Measurements from ENCODE around the gene TAAR6.
"Not testable (repeated sequence)": the region's sequence is repeated elsewhere in the genome, so short reads cannot be mapped to it uniquely, and the experiment has no call there.

The TAAR6 gene

DNA sequence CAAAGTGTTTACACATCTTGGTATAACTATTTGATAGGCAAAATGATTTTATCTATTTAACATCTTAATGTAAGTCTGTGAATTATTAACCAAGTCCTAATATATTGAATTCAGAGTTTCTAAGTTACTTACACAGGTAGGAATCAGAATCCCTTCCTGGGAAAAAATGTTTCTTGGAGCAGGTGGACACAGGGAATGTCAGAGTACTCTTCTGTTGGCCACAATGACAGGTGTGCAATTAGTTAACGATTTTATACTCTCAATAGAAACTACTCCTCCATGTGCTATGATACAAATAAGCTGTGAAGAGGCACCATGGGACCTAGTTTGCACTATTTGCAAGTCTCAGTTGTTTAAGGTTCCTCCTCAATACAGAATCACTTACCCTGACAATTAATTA lies 20.2 kb downstream of the TAAR6 start:
- DNase-seq: no peak

GRCh38 chr6:132592855-132593254 lies 22.7 kb downstream of the TAAR6 start:
- DNase-seq: no peak

DNA sequence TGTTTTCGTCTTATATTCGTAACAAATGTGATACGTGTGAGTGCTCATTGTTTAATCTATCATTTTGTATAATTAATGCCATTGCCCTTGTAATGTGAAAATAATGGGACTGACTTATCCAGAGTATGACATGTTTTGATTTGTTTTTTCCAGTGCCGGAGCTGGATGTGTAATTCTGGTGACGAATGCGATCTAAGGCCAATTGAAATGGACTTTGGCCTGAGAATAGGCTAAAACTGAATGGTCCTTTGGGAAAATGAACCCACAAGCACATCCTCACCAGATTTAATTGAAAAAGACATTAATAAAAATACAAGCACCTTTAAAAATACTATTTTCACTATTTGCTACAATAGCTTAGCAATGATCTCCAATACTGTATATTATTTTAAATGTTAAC lies 26.1 kb downstream of the TAAR6 start:
- DNase-seq: no peak

GRCh38 chr6:132598473-132598872 lies 28.4 kb downstream of the TAAR6 start:
- DNase-seq: no peak

DNA sequence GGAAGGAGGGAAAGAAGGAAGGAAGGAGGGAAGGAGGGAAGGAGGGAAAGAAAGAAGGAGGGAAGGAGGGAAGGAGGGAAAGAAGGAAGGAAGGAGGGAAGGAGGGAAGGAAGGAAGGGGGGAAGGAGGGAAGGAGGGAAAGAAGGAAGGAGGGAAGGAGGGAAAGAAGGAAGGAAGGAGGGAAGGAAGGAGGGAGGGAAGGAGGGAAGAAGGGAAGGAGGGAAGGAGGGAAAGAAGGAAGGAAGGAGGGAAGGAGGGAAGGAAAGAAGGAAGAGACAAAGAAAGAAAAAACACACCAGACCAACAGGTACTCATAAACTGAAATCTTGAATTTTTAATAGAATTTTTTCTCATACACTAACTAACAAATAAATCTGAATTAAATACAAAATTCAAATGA lies 30.8 kb downstream of the TAAR6 start:
- DNase-seq: not testable (repeated sequence)

DNA sequence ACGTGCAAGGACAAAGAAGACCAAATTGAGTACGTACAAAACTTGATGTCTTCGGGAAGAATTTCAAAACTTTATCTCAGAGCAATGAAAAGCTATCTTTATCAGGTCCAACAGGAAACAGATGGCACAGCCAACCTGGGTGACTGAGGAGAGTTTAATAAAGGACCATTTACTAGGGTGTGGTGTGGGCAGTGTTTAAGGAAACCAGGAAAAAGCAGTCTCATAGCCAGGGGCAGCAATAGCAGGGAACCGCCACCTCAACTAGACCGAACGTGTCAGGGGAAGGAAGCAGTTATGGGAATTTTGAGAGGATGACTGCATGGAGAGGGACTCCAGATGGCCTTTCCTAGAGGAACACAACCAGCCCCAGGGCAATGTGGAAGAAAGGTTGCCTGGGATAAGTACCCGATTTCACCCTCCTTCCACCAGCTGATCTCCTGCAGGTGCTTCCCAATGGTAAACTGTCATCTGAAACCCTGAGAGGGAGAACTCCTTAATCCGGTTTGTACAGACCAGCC lies 34.6 kb downstream of the TAAR6 start:
- no peak for DNase-seq

GRCh38 chr6:132607544-132608233 lies 37.6 kb downstream of the TAAR6 start:
- DNase-seq: no peak

- DNase-seq: no peak
Observed at GRCh38 chr6:132611616-132612015, 41.5 kb downstream of the TAAR6 start.

DNA sequence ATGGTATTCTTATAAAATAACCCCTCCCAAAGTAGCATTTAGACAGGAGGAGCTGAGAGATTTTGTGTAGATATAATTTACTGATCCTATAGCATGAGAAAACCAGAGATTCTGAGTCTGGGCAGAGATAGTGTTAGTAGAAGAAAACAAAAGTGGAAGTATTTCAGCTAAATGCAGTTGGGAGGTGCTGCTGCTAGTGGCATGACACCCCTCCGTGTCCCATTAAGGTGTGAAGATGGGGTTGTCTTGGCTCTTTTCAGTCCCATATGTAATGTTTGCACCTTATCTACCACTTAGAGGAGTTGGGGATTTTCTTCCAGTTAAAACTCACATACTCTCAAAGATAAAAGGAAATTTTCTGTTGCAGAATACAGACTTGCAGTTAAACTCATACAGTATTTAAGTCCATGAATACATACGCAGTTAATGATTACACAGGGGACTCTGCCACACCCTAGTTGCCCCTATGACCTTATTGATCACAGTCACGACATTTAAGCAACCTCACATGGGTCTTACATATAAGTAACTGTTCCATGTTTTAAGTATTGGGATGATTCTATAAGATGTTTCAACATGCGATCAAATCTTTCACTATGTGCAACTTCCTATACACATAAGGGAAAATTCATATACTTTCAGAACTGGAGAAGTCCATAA lies 42.5 kb downstream of the TAAR6 start:
- DNase-seq: no peak

DNA sequence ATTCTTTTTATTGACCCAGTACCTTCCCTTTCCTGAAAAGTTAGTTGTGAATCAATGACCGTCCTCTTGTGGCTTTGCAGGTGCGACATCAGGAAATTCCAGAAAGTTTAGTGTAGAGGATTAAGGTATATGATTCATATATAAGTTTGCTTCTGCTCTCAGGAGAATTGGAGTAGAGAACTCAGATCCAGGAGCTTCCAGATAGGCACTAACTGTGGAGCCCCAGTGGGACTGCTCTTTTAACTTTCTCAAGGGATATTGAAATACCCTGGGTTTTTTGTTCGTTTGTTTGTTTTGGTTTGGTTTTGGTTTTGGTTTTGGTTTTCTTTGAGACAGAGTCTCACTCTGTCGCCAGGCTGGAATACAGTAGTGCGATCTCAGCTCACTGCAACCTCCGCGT lies 44.4 kb downstream of the TAAR6 start:
- no peak for DNase-seq

GRCh38 chr6:132616677-132617076 lies 46.6 kb downstream of the TAAR6 start:
- no peak for DNase-seq

Measured in C1 segment of cervical spinal cord (tissue), 14 donors.